GM12865 (cell line): Measurements from ENCODE around the gene SP7.

Experiments
- DNase-seq: peaks from one replicate; pipeline ENCODE4 v3.0.0; 2010; ENCODE audit warnings: low read depth
- H3K4me3 ChIP-seq: 2 replicates; pipeline ENCODE4 v1.5.1; 2011; ENCODE audit warnings: mild to moderate bottlenecking, low read depth, low read length, control low read depth
- TF ChIP-seq, protein P1 (sequence below): IDR thresholded peaks from 2 replicates; pipeline ENCODE4 v1.5.1; 2011; ENCODE audit warnings: low read length, control low read depth, low read depth, inconsistent platforms; ENCODE audit not compliant: insufficient read depth; ENCODE audit errors: missing control alignments

The SP7 gene

GRCh38 chr12:53288322-53288721 is 47.8 kb downstream of the SP7 start:
- H3K4me3 ChIP-seq: no peak overlapping the region
- no peak for DNase-seq
- TF ChIP-seq, protein P1, sequence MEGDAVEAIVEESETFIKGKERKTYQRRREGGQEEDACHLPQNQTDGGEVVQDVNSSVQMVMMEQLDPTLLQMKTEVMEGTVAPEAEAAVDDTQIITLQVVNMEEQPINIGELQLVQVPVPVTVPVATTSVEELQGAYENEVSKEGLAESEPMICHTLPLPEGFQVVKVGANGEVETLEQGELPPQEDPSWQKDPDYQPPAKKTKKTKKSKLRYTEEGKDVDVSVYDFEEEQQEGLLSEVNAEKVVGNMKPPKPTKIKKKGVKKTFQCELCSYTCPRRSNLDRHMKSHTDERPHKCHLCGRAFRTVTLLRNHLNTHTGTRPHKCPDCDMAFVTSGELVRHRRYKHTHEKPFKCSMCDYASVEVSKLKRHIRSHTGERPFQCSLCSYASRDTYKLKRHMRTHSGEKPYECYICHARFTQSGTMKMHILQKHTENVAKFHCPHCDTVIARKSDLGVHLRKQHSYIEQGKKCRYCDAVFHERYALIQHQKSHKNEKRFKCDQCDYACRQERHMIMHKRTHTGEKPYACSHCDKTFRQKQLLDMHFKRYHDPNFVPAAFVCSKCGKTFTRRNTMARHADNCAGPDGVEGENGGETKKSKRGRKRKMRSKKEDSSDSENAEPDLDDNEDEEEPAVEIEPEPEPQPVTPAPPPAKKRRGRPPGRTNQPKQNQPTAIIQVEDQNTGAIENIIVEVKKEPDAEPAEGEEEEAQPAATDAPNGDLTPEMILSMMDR: no peak

GRCh38 chr12:53287741-53288216 is 48.4 kb downstream of the SP7 start:
- DNase-seq: peak; percentile 83
- TF ChIP-seq, protein P1: peak; percentile 67

GRCh38 chr12:53286448-53286847 is 49.7 kb downstream of the SP7 start:
- TF ChIP-seq, protein P1: no peak
- no peak for DNase-seq
- no peak overlapping the region for H3K4me3 ChIP-seq

More at GRCh38 chr12:53287741-53288216, 48.4 kb downstream of the SP7 start:
- no peak overlapping the region for H3K4me3 ChIP-seq

DNA sequence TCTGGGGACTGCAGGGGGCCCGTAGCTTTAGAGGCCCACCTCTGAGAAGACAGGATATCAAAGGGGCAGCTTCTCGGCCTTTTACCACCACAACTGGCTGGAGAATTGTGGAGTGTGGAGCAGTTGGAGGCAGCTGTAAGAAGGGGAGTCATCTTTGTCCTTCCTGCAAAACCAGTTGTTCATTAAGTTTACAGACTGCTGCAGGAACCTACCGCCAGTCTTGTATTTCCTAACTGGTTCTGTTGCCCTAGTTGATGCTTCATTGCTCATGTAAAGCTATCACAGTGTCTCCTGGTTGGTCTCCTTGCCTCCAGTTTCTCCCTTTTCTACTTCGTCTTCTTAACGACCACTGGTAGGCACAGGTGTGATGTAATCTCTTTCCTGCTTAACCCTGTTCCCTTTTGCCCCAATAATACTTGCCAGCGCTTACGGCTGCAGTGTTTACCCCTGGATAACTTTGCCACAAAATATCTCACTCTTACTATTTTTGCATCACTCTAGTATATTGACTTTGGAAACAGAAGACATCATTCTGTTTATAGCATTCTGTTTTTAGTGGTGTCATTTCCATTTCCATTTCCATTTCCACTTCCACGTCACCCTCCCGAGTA is 56.2 kb downstream of the SP7 start:
- DNase-seq: no peak
- H3K4me3 ChIP-seq: no peak overlapping the region
- TF ChIP-seq, protein P1: no peak

DNA sequence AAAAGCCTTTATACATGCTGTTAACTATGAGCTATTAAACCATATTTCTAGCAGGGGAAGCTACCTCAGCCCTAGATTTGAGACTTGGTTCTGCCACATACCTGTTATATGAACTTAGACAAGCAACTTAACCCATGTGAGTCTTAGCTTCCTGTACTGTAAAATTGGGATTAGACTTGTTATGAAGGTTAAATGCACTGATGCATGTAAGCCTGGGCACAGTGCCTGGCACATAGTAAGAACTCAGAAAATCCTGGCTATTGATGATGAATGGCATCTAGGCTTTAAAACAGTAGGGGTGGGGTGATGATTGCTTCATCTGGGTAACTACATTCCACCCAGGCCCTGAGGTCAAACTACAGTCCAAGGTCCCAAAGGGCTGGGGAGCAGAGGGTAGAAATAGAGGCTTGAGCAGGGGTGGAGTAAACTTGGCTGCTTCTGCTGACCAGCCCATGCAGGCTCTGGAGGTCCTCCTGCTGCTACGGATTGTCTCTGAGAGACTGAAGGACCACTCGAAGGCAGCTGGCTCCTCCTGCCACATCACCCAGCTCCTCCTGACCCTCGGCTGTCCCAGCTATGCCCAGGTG is 56.8 kb downstream of the SP7 start:
- DNase-seq: no peak
- TF ChIP-seq, protein P1: no peak
- H3K4me3 ChIP-seq: no peak overlapping the region

GRCh38 chr12:53277981-53278380 is 58.2 kb downstream of the SP7 start:
- no peak for DNase-seq
- TF ChIP-seq, protein P1: no peak
- no peak overlapping the region for H3K4me3 ChIP-seq
